GM23248 (cell line): ENCODE data around the gene NYNRIN.

Experiments used
- EZH2 ChIP-seq: fragments of 200-600 bp; sonication (generic); IDR thresholded peaks from 2 replicates; pipeline ENCODE4 v1.6.1; 2018; ENCODE audit warnings: antibody characterized with exemption, mild to moderate bottlenecking; ENCODE audit not compliant: insufficient read depth, poor library complexity, severe bottlenecking
- EZH2phosphoT487 ChIP-seq: fragments of 200-600 bp; sonication (generic); IDR thresholded peaks from 2 replicates; pipeline ENCODE4 v1.6.1; 2018; ENCODE audit warnings: antibody characterized with exemption, moderate library complexity, mild to moderate bottlenecking, low read depth; ENCODE audit not compliant: insufficient read depth

DNA sequence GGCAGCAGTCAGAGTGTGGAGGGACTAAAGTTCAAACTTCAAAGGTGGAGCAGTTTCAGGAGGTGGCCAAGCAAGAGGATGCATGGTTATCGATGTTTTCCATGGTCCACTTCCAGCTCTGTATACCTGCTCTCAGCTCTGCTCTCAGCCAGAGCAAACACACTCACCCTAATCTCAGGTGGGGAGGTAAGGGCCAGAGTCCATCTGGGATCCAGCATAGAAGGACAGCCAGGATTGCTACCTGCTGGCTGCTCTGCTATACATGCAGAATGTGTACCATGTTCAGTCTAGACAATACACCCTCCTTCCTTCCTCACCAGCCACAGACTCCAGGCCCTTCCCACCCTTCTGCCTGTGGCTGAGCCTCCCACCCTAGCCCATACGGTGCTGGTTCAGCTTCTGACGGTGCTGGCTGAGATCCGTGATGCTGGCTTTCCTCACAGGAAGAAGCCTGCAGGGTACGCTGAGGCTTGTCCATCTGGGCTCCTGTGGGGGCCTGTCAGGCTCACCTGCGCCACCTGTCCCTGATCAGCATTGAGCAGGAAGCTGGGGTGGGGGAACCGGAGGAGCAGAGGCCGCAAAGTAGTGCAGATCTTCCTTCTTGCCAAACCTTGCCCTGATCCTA lies 28.2 kb downstream of the NYNRIN start:
- TF ChIP-seq EZH2 = no peak
- TF ChIP-seq EZH2phosphoT487 = no peak
